Mucosa of stomach (tissue), 1 donor: Measurements from ENCODE around the gene DPYD.

Experiments
- H3K27me3 ChIP-seq: one replicate; pipeline ENCODE4 v1.7.0; 2013; ENCODE audit warnings: mild to moderate bottlenecking, low read length; ENCODE audit not compliant: control insufficient read depth, insufficient read depth
- H3K36me3 ChIP-seq: one replicate; pipeline ENCODE4 v1.7.0; 2013; ENCODE audit warnings: low read length; ENCODE audit not compliant: control insufficient read depth, insufficient read depth
- H3K4me1 ChIP-seq: one replicate; pipeline ENCODE4 v1.7.0; 2013; ENCODE audit warnings: mild to moderate bottlenecking, low read length; ENCODE audit not compliant: control insufficient read depth, insufficient read depth
- H3K4me3 ChIP-seq: one replicate; pipeline ENCODE4 v1.7.0; 2013; ENCODE audit warnings: low read length
- H3K9ac ChIP-seq: one replicate; pipeline ENCODE4 v1.7.0; 2013; ENCODE audit warnings: mild to moderate bottlenecking, low read length, moderate library complexity
- H3K9me3 ChIP-seq: one replicate; pipeline ENCODE4 v1.7.0; 2013; ENCODE audit warnings: mild to moderate bottlenecking, low read length, moderate library complexity; ENCODE audit not compliant: control insufficient read depth
- donor health status: Pancreatic carcinoma.

DPYD gene

DNA sequence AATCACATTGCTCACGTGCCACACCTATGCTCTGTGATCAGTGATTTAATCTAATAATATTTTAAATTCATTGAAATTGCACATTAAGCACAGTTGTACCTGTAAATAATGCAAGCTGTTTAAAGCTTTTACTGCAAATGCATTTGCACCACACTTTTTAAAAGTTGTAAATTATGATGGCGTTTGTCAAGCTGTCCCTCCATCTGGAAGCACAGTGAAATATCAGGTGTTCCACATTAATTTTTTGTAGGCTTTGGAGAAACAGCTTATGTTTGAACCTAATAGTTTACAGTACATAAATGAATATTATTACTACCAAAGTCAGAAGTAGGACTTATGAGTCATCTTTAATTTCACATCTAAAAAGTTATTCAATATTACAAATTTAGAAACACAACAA lies 3.0 kb upstream of the DPYD start:
- Histone ChIP-seq H3K4me1 (no peaks in the 10 kb centered on the region), H3K27me3 (no peaks in the 10 kb centered on the region), H3K9me3 (no peaks in the 10 kb centered on the region)

DNA sequence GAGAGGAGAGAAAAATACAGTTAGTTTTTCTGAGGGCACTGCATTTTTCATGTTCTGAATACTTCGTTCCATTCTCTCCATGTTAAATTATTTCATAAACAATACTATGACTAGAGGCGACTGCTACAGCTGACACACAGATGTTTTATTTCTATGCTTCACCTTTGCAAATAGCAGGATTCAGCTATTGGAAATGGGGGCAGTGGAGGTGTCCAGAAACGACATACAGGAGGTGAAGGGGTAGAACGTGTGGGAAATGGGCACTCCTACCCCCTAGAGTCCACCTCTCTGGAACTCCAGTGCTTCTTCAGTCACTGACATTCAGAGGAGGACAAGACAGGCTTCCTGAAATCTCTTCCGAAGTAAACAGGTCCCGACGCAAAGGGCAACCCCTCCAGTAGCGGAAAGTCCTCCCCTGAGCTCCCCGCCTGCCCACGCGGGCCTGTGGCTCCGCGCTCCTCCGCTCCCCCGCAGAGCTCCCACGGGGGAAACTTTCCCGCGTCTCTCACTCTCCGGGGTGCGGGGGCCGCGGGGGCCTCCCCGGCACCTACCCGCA lies 480 bp downstream of the DPYD start:
- H3K27me3 ChIP-seq = no peaks in the 10 kb centered on the region
- peak overlapping the region; percentile 80 for H3K9ac ChIP-seq
- no peaks in the 10 kb centered on the region for H3K4me1 ChIP-seq
- peak overlapping the region; percentile 88 for H3K4me3 ChIP-seq
- H3K9me3 ChIP-seq = no peaks in the 10 kb centered on the region
- H3K36me3 ChIP-seq = no peaks in the 10 kb centered on the region

More for the DNA sequence above, 3.0 kb upstream of the DPYD start:
- H3K4me3 ChIP-seq = no peak overlapping the region
- H3K9ac ChIP-seq = no peak overlapping the region
- no peaks in the 10 kb centered on the region for H3K36me3 ChIP-seq

GRCh38 chr1:97919585-97920261 lies 1.1 kb downstream of the DPYD start:
- H3K4me1 ChIP-seq = no peaks in the 10 kb centered on the region
- H3K9ac ChIP-seq = peak overlapping the region; percentile 80
- no peaks in the 10 kb centered on the region for H3K36me3 ChIP-seq

GRCh38 chr1:97918961-97919360 lies 1.9 kb downstream of the DPYD start:
- Histone ChIP-seq H3K27me3 (no peaks in the 10 kb centered on the region), H3K9ac (no peak overlapping the region), H3K4me3 (no peak overlapping the region), H3K4me1 (no peaks in the 10 kb centered on the region), H3K36me3 (no peaks in the 10 kb centered on the region), H3K9me3 (no peaks in the 10 kb centered on the region)

More at GRCh38 chr1:97919585-97920261, 1.1 kb downstream of the DPYD start:
- no peaks in the 10 kb centered on the region for H3K27me3 ChIP-seq
- H3K9me3 ChIP-seq = no peaks in the 10 kb centered on the region
- H3K4me3 ChIP-seq = peak overlapping the region; percentile 88

DNA sequence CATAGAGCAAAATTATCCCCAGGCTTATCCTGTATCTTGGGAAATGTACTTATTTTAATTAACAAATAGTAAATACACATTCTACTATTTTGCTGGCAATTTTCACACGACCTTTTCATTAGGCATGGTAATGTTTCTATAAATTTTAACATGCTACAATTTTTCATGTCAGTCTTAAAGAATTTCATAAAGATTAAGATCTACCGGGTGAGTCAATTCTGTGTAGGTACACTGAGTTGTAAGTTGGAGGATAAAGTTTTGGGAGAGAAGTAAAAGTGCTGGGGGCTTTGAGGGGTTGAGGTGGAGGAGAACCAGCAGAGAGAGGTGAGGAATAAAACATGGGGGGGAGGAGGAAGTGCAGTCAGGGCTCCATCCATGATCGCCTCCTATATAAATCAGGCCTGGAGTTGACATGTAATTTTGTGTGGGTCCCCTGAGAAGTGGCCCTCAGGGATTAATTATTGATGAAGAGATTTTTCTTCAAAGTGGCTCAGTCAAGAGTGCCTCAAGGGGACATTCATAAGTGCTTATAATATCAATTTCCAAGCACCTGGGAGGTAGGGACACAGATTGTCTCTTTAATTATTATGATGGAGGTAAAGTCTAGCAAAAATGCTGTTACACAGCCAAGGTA lies 7.2 kb downstream of the DPYD start:
- no peaks in the 10 kb centered on the region for H3K4me1 ChIP-seq
- H3K4me3 ChIP-seq = no peak overlapping the region
- H3K36me3 ChIP-seq = no peaks in the 10 kb centered on the region
- H3K9me3 ChIP-seq = no peaks in the 10 kb centered on the region
- H3K27me3 ChIP-seq = no peaks in the 10 kb centered on the region
- no peak overlapping the region for H3K9ac ChIP-seq

DNA sequence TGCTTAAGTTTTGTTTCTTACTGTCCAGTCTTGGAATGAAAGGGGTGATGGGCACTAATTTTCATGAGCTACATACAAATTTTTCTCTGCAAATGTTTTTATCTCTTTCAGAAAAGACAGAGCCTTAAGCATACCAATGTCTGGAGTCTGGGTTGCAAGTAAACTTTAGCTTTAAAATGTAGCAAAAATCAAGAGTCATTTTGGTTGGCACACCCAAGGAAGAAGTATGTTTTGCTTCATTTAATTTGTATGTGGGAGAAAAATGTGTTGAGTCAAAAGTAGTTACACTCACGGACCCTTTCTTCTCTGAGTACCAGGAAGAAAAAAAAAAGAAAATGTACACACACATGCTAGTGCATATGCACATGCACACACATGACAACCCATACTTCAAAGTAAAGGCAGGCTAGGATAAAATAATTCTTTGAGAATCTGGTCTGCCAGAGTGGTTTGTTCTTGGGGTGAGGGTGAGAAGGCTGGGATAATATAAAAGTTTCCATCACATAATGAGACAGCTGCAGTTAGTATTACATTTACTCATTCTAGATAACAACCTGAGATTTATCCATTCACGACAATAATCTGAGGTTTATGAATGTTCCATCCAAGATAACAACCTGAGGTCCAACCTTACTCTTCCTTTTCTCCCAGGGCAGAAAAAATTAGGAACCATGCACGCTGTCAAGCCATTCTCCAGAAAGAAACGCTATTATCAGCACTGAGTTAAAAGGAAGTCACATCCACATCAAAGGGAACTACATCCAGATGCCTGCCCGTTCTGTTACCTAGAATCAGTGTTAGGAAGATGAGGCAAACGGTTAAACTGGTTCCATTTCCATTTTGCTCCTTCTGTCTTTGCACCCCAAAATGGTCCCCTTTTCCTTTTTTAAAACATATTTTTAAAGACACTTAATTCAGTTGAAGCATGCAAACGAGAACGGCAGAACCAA lies 9.3 kb downstream of the DPYD start:
- H3K9ac ChIP-seq = no peak overlapping the region
- no peaks in the 10 kb centered on the region for H3K9me3 ChIP-seq
- no peaks in the 10 kb centered on the region for H3K4me1 ChIP-seq
- H3K36me3 ChIP-seq = no peaks in the 10 kb centered on the region
- no peak overlapping the region for H3K4me3 ChIP-seq
- no peaks in the 10 kb centered on the region for H3K27me3 ChIP-seq

GRCh38 chr1:97909266-97909665 lies 11.6 kb downstream of the DPYD start:
- no peak overlapping the region for H3K4me3 ChIP-seq
- no peaks in the 10 kb centered on the region for H3K36me3 ChIP-seq
- no peaks in the 10 kb centered on the region for H3K4me1 ChIP-seq
- no peak overlapping the region for H3K9ac ChIP-seq
- H3K27me3 ChIP-seq = no peaks in the 10 kb centered on the region
- no peaks in the 10 kb centered on the region for H3K9me3 ChIP-seq

- no peaks in the 10 kb centered on the region for H3K27me3 ChIP-seq
- H3K4me3 ChIP-seq = no peak overlapping the region
- H3K9me3 ChIP-seq = no peaks in the 10 kb centered on the region
- H3K9ac ChIP-seq = no peak overlapping the region
- no peaks in the 10 kb centered on the region for H3K4me1 ChIP-seq
- no peaks in the 10 kb centered on the region for H3K36me3 ChIP-seq
Observed at GRCh38 chr1:97907886-97908285, 12.9 kb downstream of the DPYD start.

GRCh38 chr1:97906567-97907241 lies 14.1 kb downstream of the DPYD start:
- Histone ChIP-seq H3K9me3 (no peaks in the 10 kb centered on the region), H3K27me3 (no peaks in the 10 kb centered on the region), H3K4me3 (no peak overlapping the region)

GRCh38 chr1:97905141-97905940 lies 15.5 kb downstream of the DPYD start:
- no peaks in the 10 kb centered on the region for H3K36me3 ChIP-seq
- H3K4me3 ChIP-seq = no peak overlapping the region
- no peaks in the 10 kb centered on the region for H3K9me3 ChIP-seq
- H3K27me3 ChIP-seq = no peaks in the 10 kb centered on the region
- no peaks in the 10 kb centered on the region for H3K4me1 ChIP-seq
- no peak overlapping the region for H3K9ac ChIP-seq

More at GRCh38 chr1:97906567-97907241, 14.1 kb downstream of the DPYD start:
- Histone ChIP-seq H3K4me1 (no peaks in the 10 kb centered on the region), H3K36me3 (no peaks in the 10 kb centered on the region), H3K9ac (no peak overlapping the region)

- no peak overlapping the region for H3K9ac ChIP-seq
- no peaks in the 10 kb centered on the region for H3K27me3 ChIP-seq
- no peaks in the 10 kb centered on the region for H3K9me3 ChIP-seq
- H3K36me3 ChIP-seq = no peaks in the 10 kb centered on the region
- no peak overlapping the region for H3K4me3 ChIP-seq
- H3K4me1 ChIP-seq = no peaks in the 10 kb centered on the region
Observed at GRCh38 chr1:97904534-97904933, 16.3 kb downstream of the DPYD start.
